ENCODE results near the gene PLP2. TPM values are rescaled to one million over a fixed set of nuclear protein-coding genes. Genes with fewer than 3 reads are reported as not detected.

PLP2 gene
- total RNA-seq, 2 donors from 2014 or later = 1.9 to 2.0 TPM

GRCh38 chrX:49179358-49179757 lies 7.7 kb downstream of the PLP2 start:
- H3K4me3 ChIP-seq (ENCODE audit: low read length) = no peak overlapping the region
- no peaks in the 10 kb centered on the region for H3K27me3 ChIP-seq (ENCODE audit: control insufficient read depth, insufficient read depth, low read length, poor library complexity, severe bottlenecking)
- no peaks in the 10 kb centered on the region for H3K27me3 Mint-ChIP-seq (ENCODE audit: insufficient read depth)
- H3K9ac ChIP-seq (ENCODE audit: extremely low read depth, low read length, poor library complexity, severe bottlenecking) = no peak overlapping the region
- no peak for DNase-seq
- no peaks in the 10 kb centered on the region for H3K4me1 ChIP-seq (ENCODE audit: control insufficient read depth, insufficient read depth, low read length)
- 100% methylated on average over 1 of the region's 2 CpGs; no CpG with 5 or more reads in 1 of the 2 experiments for whole genome bisulfite sequencing, 2 experiments (ENCODE audit: insufficient coverage in 1 of 2, insufficient read length in 1 of 2)
- H3K4me3 Mint-ChIP-seq = no peak overlapping the region
- no peaks in the 10 kb centered on the region for H3K9me3 ChIP-seq (ENCODE audit: control insufficient read depth, low read length)
- TF ChIP-seq, protein P1, sequence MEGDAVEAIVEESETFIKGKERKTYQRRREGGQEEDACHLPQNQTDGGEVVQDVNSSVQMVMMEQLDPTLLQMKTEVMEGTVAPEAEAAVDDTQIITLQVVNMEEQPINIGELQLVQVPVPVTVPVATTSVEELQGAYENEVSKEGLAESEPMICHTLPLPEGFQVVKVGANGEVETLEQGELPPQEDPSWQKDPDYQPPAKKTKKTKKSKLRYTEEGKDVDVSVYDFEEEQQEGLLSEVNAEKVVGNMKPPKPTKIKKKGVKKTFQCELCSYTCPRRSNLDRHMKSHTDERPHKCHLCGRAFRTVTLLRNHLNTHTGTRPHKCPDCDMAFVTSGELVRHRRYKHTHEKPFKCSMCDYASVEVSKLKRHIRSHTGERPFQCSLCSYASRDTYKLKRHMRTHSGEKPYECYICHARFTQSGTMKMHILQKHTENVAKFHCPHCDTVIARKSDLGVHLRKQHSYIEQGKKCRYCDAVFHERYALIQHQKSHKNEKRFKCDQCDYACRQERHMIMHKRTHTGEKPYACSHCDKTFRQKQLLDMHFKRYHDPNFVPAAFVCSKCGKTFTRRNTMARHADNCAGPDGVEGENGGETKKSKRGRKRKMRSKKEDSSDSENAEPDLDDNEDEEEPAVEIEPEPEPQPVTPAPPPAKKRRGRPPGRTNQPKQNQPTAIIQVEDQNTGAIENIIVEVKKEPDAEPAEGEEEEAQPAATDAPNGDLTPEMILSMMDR (conservative IDR thresholded peaks at IDR 0.05) = no peak
- no peaks in the 10 kb centered on the region for H3K4me1 Mint-ChIP-seq
- H3K27ac Mint-ChIP-seq = no peak overlapping the region
- peaks cover 51% of the 10 kb centered on the region for H3K36me3 Mint-ChIP-seq (ENCODE audit: low read depth)
- H3K27ac ChIP-seq (ENCODE audit: low read depth, low read length) = no peak overlapping the region
- peaks cover 84% of the 10 kb centered on the region for H3K9me3 Mint-ChIP-seq
- H3K36me3 ChIP-seq (ENCODE audit: control insufficient read depth, insufficient read depth, low read length) = peaks cover 7% of the 10 kb centered on the region

GRCh38 chrX:49183701-49184281 lies 12.1 kb downstream of the PLP2 start:
- TF ChIP-seq, protein P1 (conservative IDR thresholded peaks at IDR 0.05) = no peak
- peaks cover 75% of the 10 kb centered on the region for H3K9me3 Mint-ChIP-seq
- no peaks in the 10 kb centered on the region for H3K4me1 ChIP-seq (ENCODE audit: control insufficient read depth, insufficient read depth, low read length)
- H3K27me3 Mint-ChIP-seq (ENCODE audit: insufficient read depth) = no peaks in the 10 kb centered on the region
- H3K36me3 ChIP-seq (ENCODE audit: control insufficient read depth, insufficient read depth, low read length) = peaks cover 7% of the 10 kb centered on the region
- no peak overlapping the region for H3K4me3 ChIP-seq (ENCODE audit: low read length)
- 87 to 93% methylated on average over 8 to 18 of the region's 18 CpGs for WGBS, 2 experiments (ENCODE audit: insufficient coverage in 1 of 2, insufficient read length in 1 of 2)
- peak overlapping the region; percentile 55 for H3K27ac Mint-ChIP-seq
- H3K9ac ChIP-seq (ENCODE audit: extremely low read depth, low read length, poor library complexity, severe bottlenecking) = no peak overlapping the region
- H3K9me3 ChIP-seq (ENCODE audit: control insufficient read depth, low read length) = no peaks in the 10 kb centered on the region
- no peak for DNase-seq
- H3K27me3 ChIP-seq (ENCODE audit: control insufficient read depth, insufficient read depth, low read length, poor library complexity, severe bottlenecking) = no peaks in the 10 kb centered on the region
- peak overlapping the region; percentile 58 for H3K4me3 Mint-ChIP-seq
- no peaks in the 10 kb centered on the region for H3K4me1 Mint-ChIP-seq
- peaks cover 27% of the 10 kb centered on the region for H3K36me3 Mint-ChIP-seq (ENCODE audit: low read depth)
- H3K27ac ChIP-seq (ENCODE audit: low read depth, low read length) = no peak overlapping the region

DNA sequence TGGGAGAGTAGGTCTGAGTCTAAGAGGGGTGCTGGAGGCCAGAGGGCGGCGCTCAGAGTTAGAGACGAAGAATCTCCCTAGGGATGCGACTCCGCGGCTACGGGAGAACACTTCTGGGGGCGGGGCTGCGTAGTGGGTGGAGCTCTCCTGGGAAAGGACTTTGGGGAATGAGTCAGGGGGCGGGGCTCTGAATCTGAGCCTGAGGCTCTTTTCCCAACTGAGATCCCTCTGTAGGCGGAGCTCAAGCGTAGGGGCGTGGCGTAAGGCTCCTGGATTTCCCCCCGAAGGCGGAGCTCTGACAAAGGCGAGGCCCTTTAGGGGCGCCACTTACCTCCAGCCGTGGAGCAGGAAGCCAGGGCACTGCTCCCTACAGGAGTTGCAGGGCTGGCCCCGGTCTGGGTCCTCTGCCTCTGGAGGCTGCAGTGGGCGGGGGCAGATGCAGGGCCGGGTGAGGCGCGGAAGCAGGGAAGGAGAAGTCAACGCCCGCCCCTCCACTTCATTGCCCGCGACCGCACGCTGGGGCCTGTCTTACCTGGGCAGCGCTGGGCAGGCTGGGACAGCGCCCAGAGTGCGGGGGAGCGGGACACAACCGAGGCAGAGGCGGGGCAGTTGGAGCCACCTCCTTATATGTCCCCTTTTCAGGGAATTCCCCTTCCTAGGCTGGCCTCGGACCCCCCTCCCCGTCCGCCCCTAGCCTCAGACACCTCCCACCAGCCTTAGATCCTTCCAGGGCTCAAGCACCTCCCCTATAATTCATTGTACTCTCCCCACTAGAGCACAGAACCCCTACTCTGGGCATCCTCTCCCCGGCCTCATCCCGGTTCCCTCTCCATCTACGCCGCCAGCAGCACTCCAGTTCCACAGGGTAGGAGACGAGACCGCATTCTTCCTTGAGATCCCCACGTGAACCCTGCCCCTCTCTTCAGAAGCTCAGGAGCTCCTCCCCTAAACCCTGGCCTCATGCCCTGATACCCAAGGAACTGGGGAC lies 12.9 kb downstream of the PLP2 start:
- Histone ChIP-seq H3K9ac (ENCODE audit: extremely low read depth, low read length, poor library complexity, severe bottlenecking) (no peak overlapping the region), H3K9me3 (ENCODE audit: control insufficient read depth, low read length) (no peaks in the 10 kb centered on the region), H3K4me1 (ENCODE audit: control insufficient read depth, insufficient read depth, low read length) (no peaks in the 10 kb centered on the region), H3K36me3 (ENCODE audit: control insufficient read depth, insufficient read depth, low read length) (peaks cover 7% of the 10 kb centered on the region), H3K27me3 (ENCODE audit: control insufficient read depth, insufficient read depth, low read length, poor library complexity, severe bottlenecking) (no peaks in the 10 kb centered on the region), H3K4me3 (ENCODE audit: low read length) (peak overlapping the region; percentile 78), H3K27ac (ENCODE audit: low read depth, low read length) (no peak overlapping the region)
- 5 to 8% methylated on average over 5 to 46 of the region's 46 CpGs for WGBS, 2 experiments (ENCODE audit: insufficient coverage in 1 of 2, insufficient read length in 1 of 2)
- Mint-ChIP-seq H3K27ac (peak overlapping the region; percentile 83), H3K27me3 (ENCODE audit: insufficient read depth) (no peaks in the 10 kb centered on the region), H3K4me3 (peak overlapping the region; percentile 58), H3K36me3 (ENCODE audit: low read depth) (peaks cover 20% of the 10 kb centered on the region), H3K4me1 (no peaks in the 10 kb centered on the region), H3K9me3 (peaks cover 71% of the 10 kb centered on the region)
- peak; percentile 97 for DNase-seq
- TF ChIP-seq, protein P1 (conservative IDR thresholded peaks at IDR 0.05) = peak; percentile 22

Data from endodermal cell (in vitro differentiated cells).